Fibroblast of lung (primary cell): ENCODE results near the gene CCDC86. TPM values are rescaled to one million over a fixed set of nuclear protein-coding genes. Genes with fewer than 3 reads are reported as not detected.

Experiments used
- DNase-seq, 2 donors: peaks; one replicate each; pipeline versions ENCODE4 v3.0.0 to v3.0.0-alpha.2; 2010; ENCODE audit warnings: low read depth in 2 of 2
- H2AFZ ChIP-seq: 2 replicates; pipeline ENCODE4 v1.5.1; 2012; ENCODE audit warnings: low read length, control low read depth, inconsistent platforms
- H3K27ac ChIP-seq: 2 replicates; pipeline ENCODE4 v1.5.1; 2011; ENCODE audit warnings: low read length, control low read depth; ENCODE audit not compliant: insufficient read depth
- H3K27me3 ChIP-seq: 2 replicates; pipeline ENCODE4 v1.5.1; 2011; ENCODE audit warnings: mild to moderate bottlenecking, low read length; ENCODE audit not compliant: control insufficient read depth, insufficient read depth
- H3K36me3 ChIP-seq: 2 replicates; pipeline ENCODE4 v1.5.1; 2011; ENCODE audit warnings: low read length; ENCODE audit not compliant: control insufficient read depth, insufficient read depth
- H3K4me1 ChIP-seq: 2 replicates; pipeline ENCODE4 v1.5.1; 2011; ENCODE audit warnings: low read length; ENCODE audit not compliant: control insufficient read depth, insufficient read depth; ENCODE audit errors: extremely low read depth
- H3K4me2 ChIP-seq: 2 replicates; pipeline ENCODE4 v1.5.1; 2011; ENCODE audit warnings: low read length, control low read depth; ENCODE audit not compliant: insufficient read depth; ENCODE audit errors: extremely low read depth
- H3K4me3 ChIP-seq, 4 experiments: fragments of 200-600 bp in 1 of 4; sonication (generic) in 1 of 4; replicated peaks in 1 of 4; 2 replicates each; pipeline ENCODE4 v1.5.1; 2011 to 2016; ENCODE audit warnings: low read length in 4 of 4, low read depth in 3 of 4, mild to moderate bottlenecking in 3 of 4, control low read depth in 2 of 4, inconsistent platforms in 1 of 4, mixed read lengths in 1 of 4; ENCODE audit not compliant: insufficient read depth in 1 of 4; ENCODE audit errors: control extremely low read depth in 1 of 4
- H3K79me2 ChIP-seq: 2 replicates; pipeline ENCODE4 v1.5.1; 2012; ENCODE audit warnings: mild to moderate bottlenecking, low read length, inconsistent platforms; ENCODE audit not compliant: control insufficient read depth, insufficient read depth
- H3K9ac ChIP-seq: 2 replicates; pipeline ENCODE4 v1.5.1; 2011; ENCODE audit warnings: mild to moderate bottlenecking, low read length, control low read depth; ENCODE audit not compliant: insufficient read depth
- H3K9me3 ChIP-seq: 2 replicates; pipeline ENCODE4 v1.5.1; 2012; ENCODE audit warnings: low read depth, low read length; ENCODE audit not compliant: control insufficient read depth, insufficient read depth
- H4K20me1 ChIP-seq: 2 replicates; pipeline ENCODE4 v1.5.1; 2011; ENCODE audit warnings: low read length; ENCODE audit not compliant: control insufficient read depth, insufficient read depth; ENCODE audit errors: extremely low read depth
- CTCF ChIP-seq, 2 donors: IDR thresholded peaks in 1 of 2; conservative IDR thresholded peaks in 1 of 2; 1 replicate in 1 of 2; 2 replicates in 1 of 2; pipeline ENCODE4 v1.5.1; 2011 to 2012; ENCODE audit warnings: low read length in 2 of 2, control low read depth in 1 of 2, inconsistent platforms in 1 of 2, low read depth in 1 of 2, mild to moderate bottlenecking in 1 of 2
- EZH2 ChIP-seq: IDR thresholded peaks from 2 replicates; pipeline ENCODE4 v1.5.1; 2012; ENCODE audit warnings: low read length, control low read depth, mild to moderate bottlenecking; ENCODE audit errors: missing control alignments
- polyA plus RNA-seq, 2 donors: library from polyadenylated mRNA; depleted of rRNA in 1 of 2; stranded (reverse) in 1 of 2; unstranded in 1 of 2; fragments of >200 nt; gene quantifications; 2 replicates each; pipeline ENCODE4 v1.2.1, GENCODE V29; 2011 to 2012; ENCODE audit warnings: missing spikeins in 1 of 2
- total RNA-seq: library from RNA; depleted of rRNA; stranded (reverse); fragments of >200 nt; gene quantifications from 2 replicates; pipeline ENCODE4 v1.2.1, GENCODE V29; 2014

The CCDC86 gene
- total and polyA plus RNA-seq, 2 donors (not counting 1 experiment from before 2014, with no cell fraction given), result 7.4 to 14.9 TPM

GRCh38 chr11:60803273-60803936, 38.5 kb upstream of the CCDC86 start:
- H3K4me2 ChIP-seq, result no peak overlapping the region
- peaks cover 8% of the 10 kb centered on the region for H3K27me3 ChIP-seq
- no peaks in the 10 kb centered on the region for H3K79me2 ChIP-seq
- no peak overlapping the region for H3K27ac ChIP-seq
- no peak overlapping the region for H2AFZ ChIP-seq
- no peak overlapping the region for H3K4me3 ChIP-seq
- no peaks in the 10 kb centered on the region for H3K36me3 ChIP-seq
- no peak for TF ChIP-seq EZH2
- TF ChIP-seq CTCF (conservative IDR thresholded peaks at IDR 0.05 in 1 of 2, IDR thresholded peaks at IDR 0.05 in 1 of 2; ENCODE audit: low read depth in 1 of 2, low read length in 2 of 2), result no peak
- no peaks in the 10 kb centered on the region for H3K4me1 ChIP-seq
- DNase-seq, result no peak
- H3K9me3 ChIP-seq, result no peaks in the 10 kb centered on the region
- no peaks in the 10 kb centered on the region for H4K20me1 ChIP-seq
- H3K9ac ChIP-seq, result no peak overlapping the region

- H3K27ac ChIP-seq, result no peak overlapping the region
- H3K4me2 ChIP-seq, result no peak overlapping the region
- no peak overlapping the region for H2AFZ ChIP-seq
- no peaks in the 10 kb centered on the region for H3K9me3 ChIP-seq
- no peak for TF ChIP-seq CTCF (conservative IDR thresholded peaks at IDR 0.05 in 1 of 2, IDR thresholded peaks at IDR 0.05 in 1 of 2; ENCODE audit: low read depth in 1 of 2, low read length in 2 of 2)
- no peak for TF ChIP-seq EZH2
- no peaks in the 10 kb centered on the region for H3K27me3 ChIP-seq
- H3K4me3 ChIP-seq, result no peak overlapping the region
- no peak for DNase-seq
- H3K79me2 ChIP-seq, result no peaks in the 10 kb centered on the region
- H4K20me1 ChIP-seq, result no peaks in the 10 kb centered on the region
- no peaks in the 10 kb centered on the region for H3K36me3 ChIP-seq
- no peak overlapping the region for H3K9ac ChIP-seq
- no peaks in the 10 kb centered on the region for H3K4me1 ChIP-seq
These were observed 32.7 kb upstream of the CCDC86 start for GRCh38 chr11:60809249-60809648.

- no peak for DNase-seq
- no peak overlapping the region for H2AFZ ChIP-seq
These were observed 32.2 kb upstream of the CCDC86 start for GRCh38 chr11:60809691-60810090.

More at GRCh38 chr11:60809691-60810090, 32.2 kb upstream of the CCDC86 start:
- no peak overlapping the region for H3K4me2 ChIP-seq
- H3K9ac ChIP-seq, result no peak overlapping the region
- H4K20me1 ChIP-seq, result no peaks in the 10 kb centered on the region
- H3K9me3 ChIP-seq, result no peaks in the 10 kb centered on the region
- H3K27ac ChIP-seq, result no peak overlapping the region
- H3K27me3 ChIP-seq, result no peaks in the 10 kb centered on the region
- TF ChIP-seq EZH2, result no peak
- TF ChIP-seq CTCF (conservative IDR thresholded peaks at IDR 0.05 in 1 of 2, IDR thresholded peaks at IDR 0.05 in 1 of 2; ENCODE audit: low read depth in 1 of 2, low read length in 2 of 2), result no peak
- H3K36me3 ChIP-seq, result no peaks in the 10 kb centered on the region
- no peaks in the 10 kb centered on the region for H3K79me2 ChIP-seq
- no peak overlapping the region for H3K4me3 ChIP-seq
- H3K4me1 ChIP-seq, result no peaks in the 10 kb centered on the region
